SU-DHL-6 (cell line): Measurements from ENCODE around the gene MBP.

Experiments
- H2AFZ ChIP-seq: fragments of 200-600 bp; sonication (generic); 2 replicates; pipeline ENCODE4 v1.6.1; 2014; ENCODE audit warnings: low read depth, mild to moderate bottlenecking, moderate library complexity, mixed read lengths, antibody characterized with exemption, low read length; ENCODE audit not compliant: severe bottlenecking
- H3F3A ChIP-seq: fragments of 200-600 bp; shearing (Covaris generic); 2 replicates; pipeline ENCODE4 v1.6.0; 2016; ENCODE audit warnings: antibody characterized with exemption, mild to moderate bottlenecking; ENCODE audit not compliant: insufficient read depth
- H3K27ac ChIP-seq: fragments of 200-600 bp; sonication (generic); 2 replicates; pipeline ENCODE4 v1.5.1; 2016; ENCODE audit warnings: low read depth, mild to moderate bottlenecking, low read length, moderate library complexity, mixed read lengths
- H3K27me3 ChIP-seq: fragments of 200-600 bp; sonication (generic), shearing (Covaris generic); 2 replicates; pipeline ENCODE4 v1.6.0; 2014; ENCODE audit warnings: mild to moderate bottlenecking, low read length
- H3K36me3 ChIP-seq: fragments of 200-600 bp; sonication (generic); 2 replicates; pipeline ENCODE4 v1.6.1; 2014; ENCODE audit warnings: mild to moderate bottlenecking, low read length, mixed read lengths
- H3K4me2 ChIP-seq: fragments of 300-600, 200-600 bp; shearing (Covaris generic), sonication (generic); 2 replicates; pipeline ENCODE4 v1.6.0; 2014; ENCODE audit warnings: low read length, low read depth, mild to moderate bottlenecking; ENCODE audit not compliant: poor library complexity, severe bottlenecking
- H3K4me3 ChIP-seq: fragments of 200-600 bp; sonication (generic); 2 replicates; pipeline ENCODE4 v1.5.1; 2014; ENCODE audit warnings: antibody characterized with exemption, low read length, mild to moderate bottlenecking, mixed read lengths; ENCODE audit not compliant: insufficient read depth, poor library complexity, severe bottlenecking
- H3K79me2 ChIP-seq: fragments of 200-600 bp; sonication (generic); 2 replicates; pipeline ENCODE4 v1.6.1; 2014; ENCODE audit warnings: mild to moderate bottlenecking, low read length, moderate library complexity; ENCODE audit not compliant: insufficient read depth
- H3K9ac ChIP-seq: fragments of 200-600 bp; sonication (generic); 2 replicates; pipeline ENCODE4 v1.7.0; 2014; ENCODE audit warnings: mild to moderate bottlenecking, low read length
- H3K9me2 ChIP-seq: fragments of 200-600 bp; sonication (generic); replicated peaks from 2 replicates; pipeline ENCODE4 v1.6.1; 2014; ENCODE audit warnings: low read length; ENCODE audit not compliant: insufficient read depth
- H3K9me3 ChIP-seq: fragments of 200-600 bp; sonication (generic); 2 replicates; pipeline ENCODE4 v1.6.1; 2014; ENCODE audit warnings: low read length, mixed read lengths; ENCODE audit not compliant: insufficient read depth
- H4K20me1 ChIP-seq: fragments of 200-600 bp; sonication (generic); 2 replicates; pipeline ENCODE4 v1.6.1; 2014; ENCODE audit warnings: low read depth, mild to moderate bottlenecking, antibody characterized with exemption, low read length, moderate library complexity, mixed read lengths
- CTCF ChIP-seq: fragments of 200-600 bp; sonication (generic); IDR thresholded peaks from one replicate; pipeline ENCODE4 v1.5.1; 2017; ENCODE audit warnings: antibody characterized with exemption, mild to moderate bottlenecking, low read length, moderate library complexity; ENCODE audit not compliant: insufficient read depth, poor library complexity, severe bottlenecking
- EZH2phosphoT487 ChIP-seq: fragments of 200-600 bp; sonication (generic), shearing (Covaris generic); conservative IDR thresholded peaks from 2 replicates; pipeline ENCODE4 v1.6.1; 2018; ENCODE audit warnings: mild to moderate bottlenecking, antibody characterized with exemption, low read length, moderate library complexity, mixed read lengths

The MBP gene

GRCh38 chr18:77132369-77133050 lies at the start of gene MBP:
MBP (minus strand) TSS chr18:77132783; CDS start chr18:77105261, 27,522 bp downstream.
- Histone ChIP-seq H3K4me3 (peak within 1 kb of the TSS; percentile 89), H3K27me3 (no peaks in the 10 kb centered on the region), H3K9me2 (no peaks in the 10 kb centered on the region), H2AFZ (peak within 1 kb of the TSS; percentile 54), H3K79me2 (peaks cover 48% of the 10 kb centered on the region), H3K9ac (peak within 1 kb of the TSS; percentile 87), H4K20me1 (no peaks in the 10 kb centered on the region), H3K4me2 (peak within 1 kb of the TSS; percentile 99), H3K9me3 (no peaks in the 10 kb centered on the region), H3K36me3 (no peaks in the 10 kb centered on the region), H3F3A (peaks cover 38% of the 10 kb centered on the region), H3K27ac (peak within 1 kb of the TSS; percentile 93)
- TF ChIP-seq CTCF (no peak), EZH2phosphoT487 (no peak)

GRCh38 chr18:77181950-77182707 lies 49.5 kb upstream of the MBP start:
- Histone ChIP-seq H3K27ac (no peak overlapping the region), H3K4me3 (no peak overlapping the region), H3K9me3 (no peaks in the 10 kb centered on the region), H2AFZ (no peak overlapping the region), H3K27me3 (no peaks in the 10 kb centered on the region), H3K4me2 (no peak overlapping the region), H3F3A (no peaks in the 10 kb centered on the region), H3K79me2 (no peaks in the 10 kb centered on the region), H3K9ac (no peak overlapping the region), H4K20me1 (no peaks in the 10 kb centered on the region), H3K36me3 (no peaks in the 10 kb centered on the region), H3K9me2 (no peaks in the 10 kb centered on the region)
- TF ChIP-seq EZH2phosphoT487 (no peak), CTCF (no peak)

- Histone ChIP-seq H3K36me3 (no peaks in the 10 kb centered on the region), H3K79me2 (no peaks in the 10 kb centered on the region), H3K9me2 (no peaks in the 10 kb centered on the region), H3K9me3 (peaks cover 8% of the 10 kb centered on the region; the same call in 1 of the 2 replicates), H3K27ac (no peak overlapping the region), H2AFZ (no peak overlapping the region), H3K27me3 (no peaks in the 10 kb centered on the region), H3K4me2 (no peak overlapping the region), H4K20me1 (no peaks in the 10 kb centered on the region), H3K4me3 (no peak overlapping the region), H3K9ac (no peak overlapping the region), H3F3A (no peaks in the 10 kb centered on the region)
- TF ChIP-seq CTCF (no peak), EZH2phosphoT487 (no peak)
Observed at GRCh38 chr18:77178559-77178958, 46.0 kb upstream of the MBP start.
